ENCODE data around the gene KRTAP2-3. TPM values are rescaled to one million over a fixed set of nuclear protein-coding genes. Genes with fewer than 3 reads are reported as not detected.
A peak's percentile ranks its signal among the peaks of the same experiment; 100 is the strongest.

KRTAP2-3 gene
- total and polyA plus RNA-seq, 2 experiments from 2014 or later = not detected

DNA sequence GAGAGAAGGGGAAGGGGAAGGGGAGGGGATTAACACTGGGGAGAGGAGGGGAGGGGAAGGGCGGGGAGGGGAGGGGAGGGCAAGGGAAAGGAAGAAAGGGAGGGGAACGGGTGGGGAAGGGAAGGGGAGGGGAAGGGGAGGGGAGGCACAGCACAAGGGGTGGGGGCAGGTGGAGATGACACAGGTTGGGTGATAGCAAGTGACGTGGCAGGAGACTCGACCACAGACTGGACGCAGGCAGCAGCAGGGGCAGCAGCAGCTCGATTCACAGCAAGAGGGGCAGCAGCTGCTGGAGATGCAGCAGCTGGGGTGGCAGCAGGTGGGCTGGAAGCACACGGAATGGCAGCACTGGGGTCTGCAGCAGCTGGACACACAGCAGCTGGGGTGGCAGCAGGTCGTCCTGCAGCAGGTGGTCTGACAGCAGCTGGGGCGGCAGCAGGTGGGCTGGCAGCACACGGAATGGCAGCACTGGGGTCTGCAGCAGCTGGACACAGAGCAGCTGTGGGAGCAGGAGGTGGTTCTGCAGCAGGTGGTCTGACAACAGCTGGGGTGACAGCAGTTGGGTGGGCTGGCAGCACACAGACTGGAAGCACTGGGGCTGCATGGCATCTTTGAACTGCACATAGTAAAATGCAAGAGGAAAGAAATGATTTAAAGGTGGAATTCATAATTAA is 41.8 kb upstream of the KRTAP2-3 start, which contains the start of gene KRTAP4-16:
Gene KRTAP4-16 (minus strand): TSS at position 624 of the 674 bp plus-strand sequence. CDS start 0 bp downstream, at position 624.
- H3F3A ChIP-seq (replicated peaks; ENCODE audit: low read depth) = no peaks in the 10 kb centered on the region
- H3K9me2 ChIP-seq (ENCODE audit: insufficient read depth) = no peaks in the 10 kb centered on the region
- Mint-ChIP-seq H3K4me3 (no peak within 1 kb of the TSS), H3K4me1 (peaks cover 34% of the 10 kb centered on the region), H3K9me3 (no peaks in the 10 kb centered on the region; the same call in 1 of the 3 replicates), H3K27me3 (ENCODE audit: insufficient read depth, low read depth, poor library complexity) (peaks cover 4% of the 10 kb centered on the region), H3K36me3 (ENCODE audit: low read depth) (no peaks in the 10 kb centered on the region), H3K27ac (no peak within 1 kb of the TSS)
- H3K27me3 ChIP-seq (ENCODE audit: insufficient read depth) = no peaks in the 10 kb centered on the region
- ATAC-seq (no peak), DNase-seq (ENCODE audit: low spot score) (peak; percentile 3)
- H3K4me1 ChIP-seq (ENCODE audit: insufficient read depth) = peaks cover 14% of the 10 kb centered on the region
- H3K4me3 ChIP-seq = no peak within 1 kb of the TSS
- H3K27ac ChIP-seq (ENCODE audit: low read depth) = no peak within 1 kb of the TSS
- H3K4me2 ChIP-seq = no peak within 1 kb of the TSS
- TF ChIP-seq ZNF462 (CRISPR knock-in tag; IDR thresholded peaks at IDR 0.05) (no peak), EZH2phosphoT487 (IDR thresholded peaks at IDR 0.05; ENCODE audit: unreplicated experiment) (no peak), POLR2AphosphoS5 (IDR thresholded peaks at IDR 0.05; ENCODE audit: low read depth) (no peak), ETS1 (IDR thresholded peaks at IDR 0.05) (no peak), CTCF (conservative IDR thresholded peaks at IDR 0.05; ENCODE audit: low read depth in 2 of 2) (no peak), EZH2 (IDR thresholded peaks at IDR 0.05; ENCODE audit: low read depth, unreplicated experiment) (no peak), ZNF114 (CRISPR knock-in tag; IDR thresholded peaks at IDR 0.05) (no peak), STAT1 (IDR thresholded peaks at IDR 0.05; ENCODE audit: unreplicated experiment) (no peak), CREB1 (CRISPR knock-in tag; IDR thresholded peaks at IDR 0.05; ENCODE audit: low read depth) (no peak), JUNB (IDR thresholded peaks at IDR 0.05; ENCODE audit: unreplicated experiment) (no peak), NANOG (IDR thresholded peaks at IDR 0.05; ENCODE audit: borderline replicate concordance) (no peak), ZNF331 (CRISPR knock-in tag; IDR thresholded peaks at IDR 0.05; ENCODE audit: low read depth) (no peak)
- TF ChIP-seq, protein P1, sequence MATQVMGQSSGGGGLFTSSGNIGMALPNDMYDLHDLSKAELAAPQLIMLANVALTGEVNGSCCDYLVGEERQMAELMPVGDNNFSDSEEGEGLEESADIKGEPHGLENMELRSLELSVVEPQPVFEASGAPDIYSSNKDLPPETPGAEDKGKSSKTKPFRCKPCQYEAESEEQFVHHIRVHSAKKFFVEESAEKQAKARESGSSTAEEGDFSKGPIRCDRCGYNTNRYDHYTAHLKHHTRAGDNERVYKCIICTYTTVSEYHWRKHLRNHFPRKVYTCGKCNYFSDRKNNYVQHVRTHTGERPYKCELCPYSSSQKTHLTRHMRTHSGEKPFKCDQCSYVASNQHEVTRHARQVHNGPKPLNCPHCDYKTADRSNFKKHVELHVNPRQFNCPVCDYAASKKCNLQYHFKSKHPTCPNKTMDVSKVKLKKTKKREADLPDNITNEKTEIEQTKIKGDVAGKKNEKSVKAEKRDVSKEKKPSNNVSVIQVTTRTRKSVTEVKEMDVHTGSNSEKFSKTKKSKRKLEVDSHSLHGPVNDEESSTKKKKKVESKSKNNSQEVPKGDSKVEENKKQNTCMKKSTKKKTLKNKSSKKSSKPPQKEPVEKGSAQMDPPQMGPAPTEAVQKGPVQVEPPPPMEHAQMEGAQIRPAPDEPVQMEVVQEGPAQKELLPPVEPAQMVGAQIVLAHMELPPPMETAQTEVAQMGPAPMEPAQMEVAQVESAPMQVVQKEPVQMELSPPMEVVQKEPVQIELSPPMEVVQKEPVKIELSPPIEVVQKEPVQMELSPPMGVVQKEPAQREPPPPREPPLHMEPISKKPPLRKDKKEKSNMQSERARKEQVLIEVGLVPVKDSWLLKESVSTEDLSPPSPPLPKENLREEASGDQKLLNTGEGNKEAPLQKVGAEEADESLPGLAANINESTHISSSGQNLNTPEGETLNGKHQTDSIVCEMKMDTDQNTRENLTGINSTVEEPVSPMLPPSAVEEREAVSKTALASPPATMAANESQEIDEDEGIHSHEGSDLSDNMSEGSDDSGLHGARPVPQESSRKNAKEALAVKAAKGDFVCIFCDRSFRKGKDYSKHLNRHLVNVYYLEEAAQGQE (IDR thresholded peaks at IDR 0.05; ENCODE audit: unreplicated experiment) = no peak
- H4K20me1 ChIP-seq (replicated peaks; ENCODE audit: insufficient read depth) = no peaks in the 10 kb centered on the region
- no peak within 1 kb of the TSS for H2AFZ ChIP-seq
- H3K79me2 ChIP-seq (replicated peaks; ENCODE audit: insufficient read depth) = no peaks in the 10 kb centered on the region
- H3K36me3 ChIP-seq (ENCODE audit: insufficient read depth) = no peaks in the 10 kb centered on the region

Measured in GM23338 (cell line).